Activated CD8-positive, alpha-beta memory T cell treated with anti-CD3 and anti-CD28 coated beads for 36 hours (primary cell): ENCODE data around the gene GEMIN5. TPM values are rescaled to one million over a fixed set of nuclear protein-coding genes. Genes with fewer than 3 reads are reported as not detected.

Experiments
- CTCF ChIA-PET: fragments of 350-600 bp; sonication (Branson Sonifier 250); formaldehyde crosslinking; loops from one replicate; lab custom pipeline; 2021; ENCODE audit warnings: antibody characterized with exemption; lab: Charles Lee
- POLR2A ChIA-PET: fragments of 350-600 bp; sonication (Branson Sonifier 250); formaldehyde crosslinking; loops from one replicate; lab custom pipeline; 2021; ENCODE audit warnings: antibody characterized with exemption; lab: Charles Lee
- total RNA-seq, 2 experiments: library from RNA; stranded (reverse); gene quantifications; one replicate each; pipeline ENCODE4 v1.2.3, GENCODE V29; 2021

GEMIN5 gene
- total RNA-seq, 2 experiments from 2014 or later = 46.0 to 48.8 TPM

GRCh38 chr5:154858972-154859871 is 78.8 kb downstream of the GEMIN5 start:
- ChIA-PET CTCF (no interaction called here), POLR2A (interaction anchor here (0.6 to 0.7 kb wide), 3 partner anchors 72 to 820 kb away, joined by 3 read pairs; partner anchors contain the start of genes FAM114A2 and MFAP3)

- ChIA-PET CTCF (no interaction called here), POLR2A (interaction anchor here (0.6 to 0.7 kb wide), 3 partner anchors 71 to 820 kb away, joined by 3 to 5 read pairs (median 3); partner anchors contain the start of genes FAM114A2 and MFAP3)
These were observed 79.6 kb downstream of the GEMIN5 start, which contains the start of gene CNOT8 for GRCh38 chr5:154858297-154858971. TSS of gene CNOT8 (plus strand) at chr5:154858627. CDS start at chr5:154863279, 4,652 bp downstream.

- ChIA-PET POLR2A (interaction anchor here (0.6 to 1.3 kb wide), 5 partner anchors 14 to 334 kb away, joined by 3 to 5 read pairs (median 3); no protein-coding TSS in a partner anchor), CTCF (interaction anchor here (1.4 to 1.6 kb wide), 2 partner anchors 100 to 208 kb away, joined by 3 to 5 read pairs; no protein-coding TSS in a partner anchor)
These were observed 80.3 kb downstream of the GEMIN5 start for GRCh38 chr5:154857530-154858296.

GRCh38 chr5:154851351-154851750 is 86.7 kb downstream of the GEMIN5 start:
- ChIA-PET POLR2A (interaction anchor here (0.8 kb wide), 1 partner anchor 10 kb away, joined by 4 read pairs; no protein-coding TSS in a partner anchor), CTCF (no interaction called here)

GRCh38 chr5:154850255-154851062 is 87.6 kb downstream of the GEMIN5 start, which contains the start of gene FAXDC2:
TSS of gene FAXDC2 (minus strand) at chr5:154850603. CDS start at chr5:154838178, 12,425 bp downstream.
- POLR2A ChIA-PET = no interaction called here
- CTCF ChIA-PET = interaction anchor here (0.6 kb wide), 1 partner anchor 103 kb away, joined by 3 read pairs; no protein-coding TSS in a partner anchor

GRCh38 chr5:154849791-154850201 is 88.2 kb downstream of the GEMIN5 start:
- POLR2A ChIA-PET = no interaction called here
- CTCF ChIA-PET = no interaction called here

- CTCF ChIA-PET = no interaction called here
- POLR2A ChIA-PET = no interaction called here
These were observed 88.7 kb downstream of the GEMIN5 start for GRCh38 chr5:154849264-154849785.

- CTCF ChIA-PET = no interaction called here
These were observed 93.2 kb downstream of the GEMIN5 start for GRCh38 chr5:154844809-154845208.

GRCh38 chr5:154842689-154843530 is 95.1 kb downstream of the GEMIN5 start:
- CTCF ChIA-PET = interaction anchor here (0.5 to 0.7 kb wide), 2 partner anchors 47 to 291 kb away, joined by 3 to 4 read pairs; no protein-coding TSS in a partner anchor
- POLR2A ChIA-PET = interaction anchor here (0.7 kb wide), 1 partner anchor 115 kb away, joined by 9 read pairs; no protein-coding TSS in a partner anchor

More at GRCh38 chr5:154844809-154845208, 93.2 kb downstream of the GEMIN5 start:
- POLR2A ChIA-PET = no interaction called here

GRCh38 chr5:154841273-154841661 is 96.7 kb downstream of the GEMIN5 start:
- CTCF ChIA-PET = no interaction called here
- POLR2A ChIA-PET = interaction anchor here (0.6 kb wide), 1 partner anchor 10 kb away, joined by 4 read pairs; no protein-coding TSS in a partner anchor

GRCh38 chr5:154840435-154841272 is 97.4 kb downstream of the GEMIN5 start:
- POLR2A ChIA-PET = interaction anchor here (0.6 kb wide), 1 partner anchor 11 kb away, joined by 4 read pairs; no protein-coding TSS in a partner anchor

More at GRCh38 chr5:154840435-154841272, 97.4 kb downstream of the GEMIN5 start:
- CTCF ChIA-PET = no interaction called here

Other genes with a start within 250 kb of the GEMIN5 start
- 100 to 1,000 TPM; 341 to 343 TPM for gene LARP1, start 182.8 kb downstream of the GEMIN5 start, total RNA-seq
- gene FAXDC2, start 87.6 kb downstream of the GEMIN5 start, total RNA-seq = not detected
- 10 to 100 TPM; 49.0 to 50.0 TPM for gene CNOT8, start 79.6 kb downstream of the GEMIN5 start, total RNA-seq
- gene MRPL22, start 2.9 kb upstream of the GEMIN5 start, total RNA-seq = 10 to 100 TPM; 83.1 to 87.5 TPM
- gene KIF4B, start 75.5 kb upstream of the GEMIN5 start, total RNA-seq = under 1 TPM in 1 of 2 experiments, not detected in 1; 0.04 TPM